BLaER1 treated with 17β-estradiol and CSF1 and Interleukin-3, amounts not matched to agents 10 nM and 100 nM (cell line): Measurements from ENCODE around the gene PRRX2.

Experiments
- H3K27ac ChIP-seq, 11 experiments: shearing (Covaris generic); formaldehyde crosslinking; 2 replicates each; pipeline ENCODE4 v1.8.1; 2022
- H3K27me3 ChIP-seq, 11 experiments: shearing (Covaris generic); formaldehyde crosslinking; 2 replicates each; pipeline ENCODE4 v1.8.1; 2022
- H3K36me3 ChIP-seq, 11 experiments: shearing (Covaris generic); formaldehyde crosslinking; 2 replicates each; pipeline ENCODE4 v1.8.1; 2022
- H3K4me1 ChIP-seq, 10 experiments: shearing (Covaris generic); formaldehyde crosslinking; 2 replicates each; pipeline ENCODE4 v1.8.1; 2022
- H3K4me2 ChIP-seq, 11 experiments: shearing (Covaris generic); formaldehyde crosslinking; 2 replicates each; pipeline ENCODE4 v1.8.1; 2022
- H3K4me3 ChIP-seq, 10 experiments: shearing (Covaris generic); formaldehyde crosslinking; 2 replicates each; pipeline ENCODE4 v1.8.1; 2022
- H3K9ac ChIP-seq, 11 experiments: shearing (Covaris generic); formaldehyde crosslinking; 2 replicates each; pipeline ENCODE4 v1.8.1; 2022
- H3K9me3 ChIP-seq, 11 experiments: shearing (Covaris generic); formaldehyde crosslinking; replicated peaks in 1 of 11; 2 replicates each; pipeline ENCODE4 v1.8.1; 2022
- H4K20me1 ChIP-seq, 11 experiments: shearing (Covaris generic); formaldehyde crosslinking; 2 replicates each; pipeline ENCODE4 v1.8.1; 2022
- Cebpa-rat ChIP-seq, 11 experiments: shearing (Covaris generic); IDR thresholded peaks; 2 replicates each; pipeline ENCODE4 v1.8.1; 2022

Gene PRRX2

DNA sequence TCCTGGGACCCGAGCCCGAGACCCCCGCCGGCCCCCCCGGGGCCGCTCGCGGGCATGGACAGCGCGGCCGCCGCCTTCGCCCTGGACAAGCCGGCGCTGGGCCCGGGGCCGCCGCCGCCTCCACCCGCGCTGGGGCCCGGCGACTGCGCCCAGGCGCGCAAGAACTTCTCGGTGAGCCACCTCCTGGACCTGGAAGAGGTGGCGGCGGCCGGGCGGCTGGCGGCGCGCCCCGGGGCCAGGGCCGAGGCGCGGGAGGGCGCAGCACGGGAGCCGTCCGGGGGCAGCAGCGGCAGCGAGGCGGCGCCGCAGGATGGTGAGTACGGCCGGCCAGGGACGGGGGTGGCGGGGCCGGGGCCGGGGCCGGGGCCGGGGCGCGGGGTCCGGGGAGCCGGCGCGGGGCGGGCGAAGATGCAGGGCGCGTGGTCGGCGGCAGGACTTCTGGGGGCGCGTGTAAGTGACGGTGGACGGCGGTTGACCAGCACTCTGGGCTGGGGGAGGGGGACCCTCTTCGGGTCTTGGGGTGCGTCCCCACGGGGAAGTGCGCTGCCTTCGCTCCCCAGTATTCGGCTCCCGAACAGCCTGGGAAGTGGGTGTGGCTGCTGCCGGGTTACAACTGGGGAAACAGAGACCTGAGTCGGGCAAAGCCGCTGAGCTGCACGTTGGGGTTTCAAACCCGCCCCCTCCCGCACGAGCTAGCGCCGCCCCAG lies 520 bp downstream of the PRRX2 start:
- peak overlapping the region in 4 of 10 experiments; percentile 12 to 37 (median 30); a peak in 3 of 20 replicates for H3K4me3 ChIP-seq
- peak overlapping the region in 6 of 11 experiments; percentile 12 to 50 (median 37); a peak in 7 of 22 replicates for H3K4me2 ChIP-seq
- peaks cover 29 to 70% (median 61%) of the 10 kb centered on the region in 11 experiments for H3K27me3 ChIP-seq
- H3K36me3 ChIP-seq: no peaks in the 10 kb centered on the region
- H3K27ac ChIP-seq: no peak overlapping the region
- no peak for TF ChIP-seq Cebpa-rat (IDR thresholded peaks at IDR 0.05)
- H3K9me3 ChIP-seq: no peaks in the 10 kb centered on the region
- H4K20me1 ChIP-seq: no peaks in the 10 kb centered on the region
- H3K9ac ChIP-seq: no peak overlapping the region
- peaks cover 0 to 26% (median 19%) of the 10 kb centered on the region in 10 experiments; a peak in 15 of 20 replicates for H3K4me1 ChIP-seq

DNA sequence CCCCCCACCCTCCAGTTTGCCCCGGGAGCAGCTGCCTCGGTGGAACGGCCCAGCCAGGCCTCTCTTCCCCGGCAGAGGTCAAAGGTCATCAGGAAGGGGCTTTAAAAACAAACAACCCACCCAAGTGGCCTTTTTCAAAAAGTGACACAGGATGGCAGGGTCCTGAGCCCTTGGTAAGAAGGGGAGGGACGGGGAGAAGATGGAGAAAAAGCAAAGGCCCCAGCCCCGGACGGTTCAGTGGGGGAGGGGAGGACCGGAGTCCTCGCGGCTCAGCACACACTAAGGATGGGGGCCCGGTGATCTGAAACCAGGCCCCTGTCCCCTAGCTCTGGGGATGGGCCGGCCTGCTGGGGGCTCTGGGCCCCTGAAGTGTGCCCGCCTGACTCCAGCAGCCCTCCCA lies 1.1 kb downstream of the PRRX2 start:
- H3K4me3 ChIP-seq: no peak overlapping the region
- TF ChIP-seq Cebpa-rat (IDR thresholded peaks at IDR 0.05): no peak
- no peak overlapping the region for H3K9ac ChIP-seq
- H3K9me3 ChIP-seq: no peaks in the 10 kb centered on the region
- no peak overlapping the region for H3K4me2 ChIP-seq
- H3K27me3 ChIP-seq: peaks cover 29 to 70% (median 61%) of the 10 kb centered on the region in 11 experiments
- H4K20me1 ChIP-seq: no peaks in the 10 kb centered on the region
- no peak overlapping the region for H3K27ac ChIP-seq
- H3K36me3 ChIP-seq: no peaks in the 10 kb centered on the region
- H3K4me1 ChIP-seq: peaks cover 4 to 32% (median 26%) of the 10 kb centered on the region in 10 experiments; a peak in 16 of 20 replicates

DNA sequence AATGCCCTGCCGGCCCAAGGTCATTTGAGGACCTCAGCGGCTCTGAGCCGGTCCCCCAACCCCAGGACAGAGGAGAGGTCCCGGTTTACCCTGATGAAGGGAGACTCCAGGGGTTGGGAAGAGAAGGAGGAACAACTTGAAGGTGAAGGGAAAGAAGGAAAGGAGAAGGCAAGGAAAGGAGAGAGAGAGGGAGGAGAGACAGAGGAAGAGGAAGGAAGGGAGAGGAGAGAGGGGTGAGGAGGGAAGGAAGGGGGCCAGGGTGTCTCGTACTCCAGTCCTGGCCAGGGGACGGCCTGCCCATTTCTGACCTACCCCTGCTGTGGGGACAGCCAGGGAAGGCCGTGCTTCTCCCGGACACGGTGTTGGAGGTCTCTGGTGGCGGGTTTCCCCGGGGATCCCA lies 1.9 kb downstream of the PRRX2 start:
- Histone ChIP-seq H3K9ac (no peak overlapping the region), H3K27ac (no peak overlapping the region), H3K4me1 (peaks cover 7 to 38% (median 26%) of the 10 kb centered on the region in 10 experiments; a peak in 16 of 20 replicates), H3K4me2 (no peak overlapping the region), H3K9me3 (no peaks in the 10 kb centered on the region), H3K36me3 (no peaks in the 10 kb centered on the region), H3K27me3 (peaks cover 29 to 70% (median 61%) of the 10 kb centered on the region in 11 experiments), H4K20me1 (no peaks in the 10 kb centered on the region; a peak in 1 of 22 replicates), H3K4me3 (no peak overlapping the region)
- no peak for TF ChIP-seq Cebpa-rat (IDR thresholded peaks at IDR 0.05)

DNA sequence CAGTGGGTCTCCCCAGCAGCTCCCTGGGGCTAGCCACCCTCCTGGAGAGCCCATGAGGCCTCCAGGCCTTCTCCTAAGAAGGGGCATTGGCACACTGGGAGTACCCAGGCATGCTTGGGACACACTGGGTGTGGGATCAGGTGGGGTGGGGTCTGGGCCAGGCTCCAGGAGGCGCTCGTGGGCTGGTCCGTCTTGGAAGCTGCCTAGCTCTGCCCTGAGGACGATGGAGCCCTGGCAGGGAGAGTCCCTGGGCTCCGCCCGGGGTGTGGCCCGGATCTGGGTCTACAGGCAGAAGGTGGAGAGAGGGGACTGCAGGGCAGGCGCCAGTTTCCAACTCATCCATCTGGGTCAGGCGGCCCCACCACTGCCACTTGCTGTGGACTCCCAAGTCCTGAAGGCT lies 2.4 kb downstream of the PRRX2 start:
- Histone ChIP-seq H3K27me3 (peaks cover 29 to 69% (median 61%) of the 10 kb centered on the region in 11 experiments), H3K4me3 (no peak overlapping the region)

DNA sequence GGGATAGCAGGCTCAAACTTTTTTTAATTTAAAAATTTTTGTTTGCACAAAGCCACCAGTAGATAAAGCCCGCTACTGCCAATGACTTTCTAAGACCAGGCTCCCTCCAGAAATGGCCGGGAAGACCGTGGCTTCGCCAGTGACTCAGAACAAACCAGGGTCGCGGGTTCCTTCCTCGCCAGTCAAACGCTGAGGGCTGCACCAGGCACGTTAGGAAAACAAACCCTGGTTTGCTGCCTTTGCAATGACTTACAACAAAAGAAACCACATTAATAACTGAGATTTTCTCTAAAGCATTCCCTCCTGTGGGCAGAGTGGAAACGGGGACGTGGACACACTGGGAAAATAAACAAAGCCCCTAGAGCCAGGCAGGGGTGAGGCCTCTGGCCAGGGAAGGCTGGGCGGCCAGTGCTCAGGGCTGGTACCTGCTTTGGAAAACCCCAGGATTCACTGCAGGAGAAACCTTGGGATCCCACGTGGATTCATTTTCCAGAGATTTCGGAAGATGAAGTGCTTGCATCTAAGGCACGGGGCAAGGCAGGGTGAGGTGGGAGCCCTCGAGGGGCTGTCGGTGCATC lies 3.8 kb downstream of the PRRX2 start:
- H3K9me3 ChIP-seq: no peaks in the 10 kb centered on the region
- H3K36me3 ChIP-seq: no peaks in the 10 kb centered on the region
- H3K9ac ChIP-seq: no peak overlapping the region
- peak overlapping the region in 8 of 11 experiments; percentile 3 to 60 (median 34); a peak in 13 of 22 replicates for H3K4me2 ChIP-seq
- no peak overlapping the region for H3K4me3 ChIP-seq
- H4K20me1 ChIP-seq: no peaks in the 10 kb centered on the region; a peak in 2 of 22 replicates
- H3K4me1 ChIP-seq: peaks cover 7 to 38% (median 26%) of the 10 kb centered on the region in 10 experiments; a peak in 16 of 20 replicates
- no peak overlapping the region for H3K27ac ChIP-seq
- peaks cover 28 to 58% (median 51%) of the 10 kb centered on the region in 11 experiments for H3K27me3 ChIP-seq
- TF ChIP-seq Cebpa-rat (IDR thresholded peaks at IDR 0.05): no peak

More for the DNA sequence above, 2.4 kb downstream of the PRRX2 start:
- peaks cover 7 to 38% (median 26%) of the 10 kb centered on the region in 10 experiments; a peak in 16 of 20 replicates for H3K4me1 ChIP-seq
- no peaks in the 10 kb centered on the region for H3K9me3 ChIP-seq
- H3K36me3 ChIP-seq: no peaks in the 10 kb centered on the region
- TF ChIP-seq Cebpa-rat (IDR thresholded peaks at IDR 0.05): no peak
- no peak overlapping the region for H3K9ac ChIP-seq
- H4K20me1 ChIP-seq: no peaks in the 10 kb centered on the region; a peak in 1 of 22 replicates
- H3K4me2 ChIP-seq: no peak overlapping the region
- H3K27ac ChIP-seq: no peak overlapping the region

DNA sequence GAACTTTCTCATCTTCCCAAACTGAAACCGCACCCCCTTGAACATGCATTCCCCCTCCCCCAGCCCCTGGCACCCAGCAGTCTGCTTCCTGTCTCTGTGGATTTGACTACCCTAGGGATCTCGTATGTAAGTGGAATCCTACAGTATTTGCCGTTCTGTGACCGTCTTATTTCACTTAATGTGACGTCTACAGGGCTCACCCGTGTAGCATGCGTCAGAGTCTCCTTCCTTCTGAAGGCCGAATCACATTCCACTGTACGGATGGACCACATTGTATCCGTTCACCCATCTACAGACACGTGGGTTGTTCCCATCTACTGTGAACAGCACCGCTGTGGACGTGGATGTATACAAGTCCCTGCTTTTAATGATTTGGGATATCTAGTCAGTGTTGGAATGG lies 4.5 kb downstream of the PRRX2 start:
- no peak overlapping the region for H3K27ac ChIP-seq
- peak overlapping the region in 9 of 11 experiments; percentile 3 to 60 (median 33); a peak in 11 of 22 replicates for H3K4me2 ChIP-seq
- H3K4me1 ChIP-seq: peaks cover 7 to 38% (median 26%) of the 10 kb centered on the region in 10 experiments; a peak in 16 of 20 replicates
- H3K27me3 ChIP-seq: peaks cover 21 to 51% (median 44%) of the 10 kb centered on the region in 11 experiments
- H3K9ac ChIP-seq: no peak overlapping the region
- H3K36me3 ChIP-seq: no peaks in the 10 kb centered on the region
- no peak for TF ChIP-seq Cebpa-rat (IDR thresholded peaks at IDR 0.05)
- H4K20me1 ChIP-seq: no peaks in the 10 kb centered on the region; a peak in 2 of 22 replicates
- H3K4me3 ChIP-seq: no peak overlapping the region
- H3K9me3 ChIP-seq: no peaks in the 10 kb centered on the region

DNA sequence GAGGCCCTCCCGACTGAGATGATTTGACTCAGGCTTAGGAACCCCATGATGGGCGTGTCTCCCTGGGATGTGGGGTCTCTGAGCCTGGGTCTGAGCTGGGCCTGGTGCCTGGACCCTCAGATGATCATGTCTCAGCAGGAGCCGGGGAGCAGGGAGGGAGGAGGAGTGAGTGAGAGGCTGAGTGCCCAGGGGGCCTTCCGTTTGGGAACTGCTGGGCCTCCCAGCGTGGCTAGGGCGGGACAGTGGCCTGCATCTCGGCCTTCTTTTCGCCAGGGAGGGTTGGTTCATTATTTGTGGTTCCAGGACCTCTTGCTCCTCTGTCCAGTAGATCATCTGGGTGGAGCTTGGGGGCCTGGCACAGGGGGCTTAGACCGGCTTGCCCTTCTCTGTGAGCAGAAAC lies 5.6 kb downstream of the PRRX2 start:
- TF ChIP-seq Cebpa-rat (IDR thresholded peaks at IDR 0.05): no peak
- no peak overlapping the region for H3K4me3 ChIP-seq
- H3K9ac ChIP-seq: 0 out of 22 replicates have a peak overlapping the region, but pooled peaks of 1 of the 11 experiments have one; percentile 16
- H3K9me3 ChIP-seq: no peaks in the 10 kb centered on the region
- H3K4me1 ChIP-seq: peaks cover 7 to 36% (median 26%) of the 10 kb centered on the region in 10 experiments; a peak in 16 of 20 replicates
- H3K36me3 ChIP-seq: no peaks in the 10 kb centered on the region
- H3K4me2 ChIP-seq: peak overlapping the region in 8 of 11 experiments; percentile 8 to 60 (median 44); a peak in 12 of 22 replicates
- H3K27me3 ChIP-seq: peaks cover 11 to 45% (median 33%) of the 10 kb centered on the region in 11 experiments
- H4K20me1 ChIP-seq: no peaks in the 10 kb centered on the region; a peak in 2 of 22 replicates
- H3K27ac ChIP-seq: no peak overlapping the region

DNA sequence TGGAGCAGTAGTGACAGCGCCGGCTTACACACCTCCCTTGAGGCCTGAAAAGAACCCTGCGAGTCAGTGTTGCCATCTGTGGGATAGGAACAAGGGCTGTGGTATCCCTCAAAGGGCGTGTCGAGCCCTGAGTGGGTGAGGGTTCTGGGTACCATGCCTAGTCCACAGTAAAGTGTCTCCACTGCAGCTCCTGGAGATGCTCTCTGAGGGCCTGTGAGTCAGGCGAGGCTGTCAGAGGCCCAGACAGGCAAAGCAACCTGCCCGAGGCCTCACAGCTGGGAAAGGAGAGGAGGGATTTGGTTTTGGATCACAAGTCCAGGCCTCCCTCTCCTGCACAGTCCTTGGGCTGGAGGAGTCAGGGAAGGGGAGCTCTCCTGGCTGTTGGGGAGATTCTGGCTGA lies 6.1 kb downstream of the PRRX2 start:
- no peaks in the 10 kb centered on the region; a peak in 2 of 22 replicates for H4K20me1 ChIP-seq
- peaks cover 8 to 45% (median 30%) of the 10 kb centered on the region in 11 experiments; a peak in 21 of 22 replicates for H3K27me3 ChIP-seq
- H3K9me3 ChIP-seq: no peaks in the 10 kb centered on the region

DNA sequence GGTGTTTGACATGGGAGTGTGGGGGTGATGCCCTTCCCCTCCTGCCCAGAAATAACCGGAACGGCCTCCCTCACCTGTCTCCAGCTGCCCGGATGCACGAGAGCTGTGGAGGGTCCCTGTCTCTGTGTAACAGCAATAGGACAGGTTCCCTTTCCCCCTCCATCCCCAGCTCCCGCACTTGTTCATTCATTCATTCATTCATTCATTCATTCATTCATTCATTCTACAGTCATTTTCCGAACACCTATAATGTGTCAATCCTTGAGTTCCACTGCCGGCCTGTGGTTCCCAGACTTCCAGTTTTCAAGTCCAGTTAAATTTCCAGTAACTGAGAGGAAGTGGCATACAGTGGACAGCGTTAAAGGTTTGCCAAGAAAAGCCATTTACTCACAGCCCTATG lies 7.3 kb downstream of the PRRX2 start:
- Histone ChIP-seq H3K27ac (no peak overlapping the region), H3K4me2 (no peak overlapping the region), H3K27me3 (peaks cover 6 to 35% (median 19%) of the 10 kb centered on the region in 11 experiments; a peak in 19 of 22 replicates), H3K9me3 (no peaks in the 10 kb centered on the region), H3K36me3 (no peaks in the 10 kb centered on the region), H3K4me1 (peaks cover 7 to 36% (median 26%) of the 10 kb centered on the region in 10 experiments; a peak in 16 of 20 replicates), H3K4me3 (no peak overlapping the region), H4K20me1 (no peaks in the 10 kb centered on the region; a peak in 2 of 22 replicates), H3K9ac (no peak overlapping the region)
- no peak for TF ChIP-seq Cebpa-rat (IDR thresholded peaks at IDR 0.05)

More for the DNA sequence above, 6.1 kb downstream of the PRRX2 start:
- Histone ChIP-seq H3K4me2 (peak overlapping the region in 8 of 11 experiments; percentile 8 to 60 (median 44); a peak in 11 of 22 replicates), H3K9ac (0 out of 22 replicates have a peak overlapping the region, but pooled peaks of 1 of the 11 experiments have one; percentile 16), H3K4me3 (no peak overlapping the region), H3K4me1 (peaks cover 7 to 36% (median 26%) of the 10 kb centered on the region in 10 experiments; a peak in 16 of 20 replicates), H3K27ac (no peak overlapping the region), H3K36me3 (no peaks in the 10 kb centered on the region)
- no peak for TF ChIP-seq Cebpa-rat (IDR thresholded peaks at IDR 0.05)
